GM12878 (cell line): ENCODE data around the gene TCP11. TPM values are rescaled to one million over a fixed set of nuclear protein-coding genes. Genes with fewer than 3 reads are reported as not detected.

Source experiments
- ATAC-seq: fragments of 200-7000 bp; cut with Tn5 transposase; 3 replicates; pipeline ENCODE4 v1.9.1; 2020; ENCODE audit warnings: mild to moderate bottlenecking, moderate library complexity
- BruUV-seq: library from RNA; stranded (reverse); fragments of 400-500 nt; replicated peaks from 2 replicates; lab custom pipeline; 2021; lab: Mats Ljungman, UMichigan
- CTCF ChIA-PET: fragments of 300-600 bp; sonication (Branson Sonifier 250); formaldehyde crosslinking; extraction: SDS; loops from one replicate; lab custom pipeline; 2021; ENCODE audit warnings: inconsistent platforms; lab: Yijun Ruan, JAX
- POLR2A ChIA-PET: fragments of 350-600 bp; formaldehyde crosslinking; extraction: SDS; loops from one replicate; lab custom pipeline; 2021; ENCODE audit warnings: inconsistent platforms; lab: Charles Lee
- RAD21 ChIA-PET: fragments of 300-600 bp; sonication (Branson Sonifier 250); formaldehyde crosslinking; loops from one replicate; lab custom pipeline; 2023; ENCODE audit warnings: antibody characterized with exemption; ENCODE audit not compliant: unreplicated experiment; lab: Charles Lee
- SMC1A ChIA-PET: fragments of 300-600 bp; sonication (Branson Sonifier 250); formaldehyde crosslinking; loops from one replicate; lab custom pipeline; 2023; ENCODE audit not compliant: unreplicated experiment, uncharacterized antibody; lab: Charles Lee
- DNase-seq: peaks from one replicate; pipeline ENCODE4 v3.0.0-alpha.2; 2011; ENCODE audit warnings: low read depth, low spot score
- FAIRE-seq: peaks from 3 replicates; lab custom pipeline; 2011; peaks lifted over from hg19 to GRCh38; lab: Jason Lieb, UNC
- H2AFZ ChIP-seq: 2 replicates; pipeline ENCODE4 v1.6.0; 2011; ENCODE audit warnings: low read depth, low read length, control low read depth; ENCODE audit not compliant: control insufficient read depth
- H3K27ac ChIP-seq: 2 replicates; pipeline ENCODE4 v1.5.1; 2011; ENCODE audit warnings: control low read depth; ENCODE audit not compliant: control insufficient read depth, insufficient read depth
- H3K27me3 ChIP-seq, 2 experiments: replicated peaks in 1 of 2; 2 replicates each; pipeline versions ENCODE4 v1.6.0 to v1.6.1; 2011; ENCODE audit warnings: low read length in 1 of 2; ENCODE audit not compliant: control insufficient read depth in 2 of 2, insufficient read depth in 2 of 2
- H3K36me3 ChIP-seq, 2 experiments: 2 replicates each; pipeline ENCODE4 v1.5.1; 2011; ENCODE audit warnings: low read length in 1 of 2; ENCODE audit not compliant: control insufficient read depth in 2 of 2, insufficient read depth in 2 of 2
- H3K4me1 ChIP-seq: 2 replicates; pipeline ENCODE4 v1.6.1; 2011; ENCODE audit warnings: mild to moderate bottlenecking, low read length, moderate library complexity, mixed read lengths; ENCODE audit not compliant: control insufficient read depth, insufficient read depth
- H3K4me2 ChIP-seq: 2 replicates; pipeline ENCODE4 v1.6.0; 2011; ENCODE audit warnings: control low read depth; ENCODE audit not compliant: control insufficient read depth, insufficient read depth
- H3K4me3 ChIP-seq: fragments of 200-600 bp; sonication (generic); 2 replicates; pipeline ENCODE4 v1.5.1; 2016
- H3K79me2 ChIP-seq: 2 replicates; pipeline ENCODE4 v1.6.0; 2011; ENCODE audit warnings: low read length; ENCODE audit not compliant: control insufficient read depth, insufficient read depth
- H3K9ac ChIP-seq: 2 replicates; pipeline ENCODE4 v1.8.0; 2011; ENCODE audit warnings: low read length, control low read depth, mixed read lengths; ENCODE audit not compliant: control insufficient read depth, insufficient read depth
- H3K9me3 ChIP-seq: replicated peaks from 3 replicates; pipeline ENCODE4 v1.5.1; 2011; ENCODE audit warnings: mild to moderate bottlenecking, low read length; ENCODE audit not compliant: control insufficient read depth, insufficient read depth
- H4K20me1 ChIP-seq: 2 replicates; pipeline ENCODE4 v1.6.0; 2011; ENCODE audit not compliant: control insufficient read depth, insufficient read depth
- ATF7 ChIP-seq: fragments of 450-650 bp; IDR thresholded peaks from 2 replicates; pipeline ENCODE4 v1.6.1; 2016; ENCODE audit warnings: low read depth, mild to moderate bottlenecking
- BACH1 ChIP-seq: fragments of 450-650 bp; IDR thresholded peaks from 2 replicates; pipeline ENCODE4 v1.6.1; 2017; ENCODE audit warnings: mild to moderate bottlenecking, borderline replicate concordance
- CEBPB ChIP-seq, 2 experiments: fragments of 150-350 bp in 1 of 2; IDR thresholded peaks; 2 replicates each; pipeline ENCODE4 v1.6.1; 2012 to 2014; ENCODE audit warnings: low read depth in 2 of 2, low read length in 2 of 2, borderline replicate concordance in 1 of 2, inconsistent platforms in 1 of 2
- FOS ChIP-seq: IDR thresholded peaks from 3 replicates; pipeline ENCODE4 v1.6.1; 2011; ENCODE audit warnings: borderline replicate concordance; ENCODE audit not compliant: insufficient read length; ENCODE audit errors: extremely low read depth
- HCFC1 ChIP-seq: fragments of 150-350 bp; IDR thresholded peaks from 2 replicates; pipeline ENCODE4 v1.6.1; 2014; ENCODE audit warnings: low read length
- IKZF1 ChIP-seq: fragments of 450-650 bp; conservative IDR thresholded peaks from 2 replicates; pipeline ENCODE4 v1.6.1; 2017; ENCODE audit warnings: antibody characterized with exemption, mild to moderate bottlenecking
- NFIC ChIP-seq: IDR thresholded peaks from 2 replicates; pipeline ENCODE4 v1.6.1; 2012; ENCODE audit warnings: low read depth, mild to moderate bottlenecking, inconsistent platforms, low read length, moderate library complexity
- NRF1 ChIP-seq: conservative IDR thresholded peaks from 2 replicates; pipeline ENCODE4 v1.6.1; 2011; ENCODE audit warnings: mild to moderate bottlenecking, low read depth, low read length, improper control_type of control experiment
- RB1 ChIP-seq: fragments of 450-650 bp; formaldehyde crosslinking; IDR thresholded peaks from 2 replicates; pipeline ENCODE4 v1.6.1; 2017; ENCODE audit warnings: mild to moderate bottlenecking, borderline replicate concordance
- SMAD5 ChIP-seq: IDR thresholded peaks from 2 replicates; pipeline ENCODE4 v1.6.1; 2016; ENCODE audit warnings: antibody characterized with exemption, low read depth
- SMC3 ChIP-seq: IDR thresholded peaks from 2 replicates; pipeline ENCODE4 v1.6.1; 2011; ENCODE audit warnings: low read length, improper control_type of control experiment, borderline replicate concordance
- SREBF2 ChIP-seq: IDR thresholded peaks from 2 replicates; pipeline ENCODE4 v1.6.1; 2012; ENCODE audit warnings: mild to moderate bottlenecking, low read length
- TBL1XR1 ChIP-seq: IDR thresholded peaks from 2 replicates; pipeline ENCODE4 v1.6.1; 2012; ENCODE audit warnings: low read depth, low read length, improper control_type of control experiment
- WRNIP1 ChIP-seq: IDR thresholded peaks from 2 replicates; pipeline ENCODE4 v1.6.1; 2011; ENCODE audit warnings: low read depth, low read length, improper control_type of control experiment, borderline replicate concordance
- ZNF207 ChIP-seq: fragments of 450-650 bp; IDR thresholded peaks from 2 replicates; pipeline ENCODE4 v1.6.1; 2014; ENCODE audit warnings: antibody characterized with exemption, mild to moderate bottlenecking, borderline replicate concordance
- ZZZ3 ChIP-seq: IDR thresholded peaks from 2 replicates; pipeline ENCODE4 v1.6.1; 2011; ENCODE audit warnings: low read depth; ENCODE audit not compliant: control insufficient read depth, insufficient read length
- WGBS: methylation state at CpG from one replicate; pipeline ENCODE4 v1.1.6; 2016; ENCODE audit warnings: low lambda C conversion rate; ENCODE audit not compliant: insufficient replicate concordance, insufficient coverage; ENCODE audit errors: missing lambda C conversion rate; 5-methylcytosine and 5-hydroxymethylcytosine counted together
- in situ Hi-C: fragments of 300-500 bp; cut with MboI; formaldehyde crosslinking; loops from 9 replicates; pipeline ENCODE4 v1.14.3; 2018; ENCODE audit warnings: mixed read lengths
- intact Hi-C: fragments of 100-400 bp; cut with micrococcal nuclease; formaldehyde crosslinking; loops from one replicate; pipeline ENCODE4 v1.14.2; 2022; ENCODE audit not compliant: unreplicated experiment
- polyA plus RNA-seq, 11 experiments: library from polyadenylated mRNA; depleted of rRNA in 4 of 11; unstranded in 6 of 11; stranded (reverse) in 5 of 11; fragments of >200 nt; fragmentation: Nextera tagmentation in 4 of 11; fragmentation: Illumina TruSeq in 1 of 11; extraction: Ambion mirVana in 4 of 11; extraction: Trizol in 1 of 11; gene quantifications; 1 replicate in 1 of 11; 2 replicates in 10 of 11; pipeline versions ENCODE4 v1.2.1 to v1.2.3, GENCODE V29; 2011 to 2016; ENCODE audit warnings: inconsistent platforms in 2 of 11, missing spikeins in 2 of 11, low read depth in 1 of 11
- total RNA-seq, 4 experiments: library from RNA; depleted of rRNA in 3 of 4; stranded (reverse); fragments of >200 nt in 3 of 4; fragmentation: Illumina TruSeq in 1 of 4; extraction: Trizol in 1 of 4; gene quantifications; 2 replicates each; pipeline versions ENCODE4 v1.2.1 to v1.2.3, GENCODE V29; 2013 to 2021
- TF ChIP-seq, protein P1 (sequence below): IDR thresholded peaks from 2 replicates; pipeline ENCODE4 v1.6.1; 2011; ENCODE audit warnings: borderline replicate concordance, low read depth, mild to moderate bottlenecking, moderate library complexity, mixed read lengths, low read length; ENCODE audit not compliant: insufficient read depth; ENCODE audit errors: extremely low read length
- TF ChIP-seq, protein P2 (sequence below): IDR thresholded peaks from 2 replicates; pipeline ENCODE4 v1.6.1; 2011; ENCODE audit warnings: low read depth, mild to moderate bottlenecking, low read length, moderate library complexity, borderline replicate concordance; ENCODE audit errors: extremely low read depth
- TF ChIP-seq, protein P3 (sequence below): fragments of 450-650 bp; IDR thresholded peaks from 2 replicates; pipeline ENCODE4 v1.6.1; 2016; ENCODE audit warnings: mild to moderate bottlenecking, moderate library complexity, borderline replicate concordance

Gene TCP11
- total and polyA plus RNA-seq, 10 of the 15 experiments (the other 5 are each of a cell fraction or from before 2014, with no cell fraction given) = not detected

DNA sequence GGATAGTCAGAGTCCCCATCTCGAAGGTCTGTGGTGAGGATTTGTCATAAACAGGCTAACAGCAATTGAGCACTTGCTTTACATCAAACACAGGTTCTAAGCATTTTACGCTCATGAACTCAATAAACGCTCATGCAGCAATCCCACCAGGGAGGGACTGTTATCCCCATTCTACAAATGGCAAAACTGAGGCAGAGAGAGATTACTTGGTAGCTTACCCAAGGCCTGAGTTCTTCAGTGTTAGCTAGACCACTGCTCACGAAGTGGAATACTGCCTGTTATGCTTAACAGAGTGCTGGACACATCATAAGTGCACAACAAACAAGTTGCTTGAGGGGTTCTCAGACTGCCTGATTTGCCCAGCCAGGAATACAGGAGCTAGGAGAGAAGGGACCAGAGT, 23.7 kb upstream of the TCP11 start:
- in situ Hi-C loops = no loop called here
- Histone ChIP-seq H3K79me2 (no peaks in the 10 kb centered on the region), H3K9ac (no peak overlapping the region), H4K20me1 (no peaks in the 10 kb centered on the region), H3K4me2 (no peak overlapping the region), H3K27ac (no peak overlapping the region), H3K27me3 (no peaks in the 10 kb centered on the region; a peak in 1 of 4 replicates)
- RAD21 ChIA-PET = interaction anchor here (1.5 kb wide), 1 partner anchor 19 kb away, joined by 3 read pairs; no protein-coding TSS in a partner anchor
- 52% methylated on average over 4 of the region's 4 CpGs for WGBS
- no peak for FAIRE-seq
- no peak for TF ChIP-seq RB1
- no peak for TF ChIP-seq HCFC1
- no peak for TF ChIP-seq ZZZ3
- TF ChIP-seq IKZF1 = no peak
- no peak for TF ChIP-seq SMAD5
- no peak for TF ChIP-seq SREBF2
- no peak for TF ChIP-seq TBL1XR1
- no peak for TF ChIP-seq NRF1
- TF ChIP-seq, protein P1, sequence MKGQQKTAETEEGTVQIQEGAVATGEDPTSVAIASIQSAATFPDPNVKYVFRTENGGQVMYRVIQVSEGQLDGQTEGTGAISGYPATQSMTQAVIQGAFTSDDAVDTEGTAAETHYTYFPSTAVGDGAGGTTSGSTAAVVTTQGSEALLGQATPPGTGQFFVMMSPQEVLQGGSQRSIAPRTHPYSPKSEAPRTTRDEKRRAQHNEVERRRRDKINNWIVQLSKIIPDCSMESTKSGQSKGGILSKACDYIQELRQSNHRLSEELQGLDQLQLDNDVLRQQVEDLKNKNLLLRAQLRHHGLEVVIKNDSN = no peak
- TF ChIP-seq, protein P2, sequence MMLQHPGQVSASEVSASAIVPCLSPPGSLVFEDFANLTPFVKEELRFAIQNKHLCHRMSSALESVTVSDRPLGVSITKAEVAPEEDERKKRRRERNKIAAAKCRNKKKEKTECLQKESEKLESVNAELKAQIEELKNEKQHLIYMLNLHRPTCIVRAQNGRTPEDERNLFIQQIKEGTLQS = no peak
- no peak for TF ChIP-seq NFIC
- no peak for TF ChIP-seq ZNF207
- no peak for TF ChIP-seq ATF7
- TF ChIP-seq, protein P3, sequence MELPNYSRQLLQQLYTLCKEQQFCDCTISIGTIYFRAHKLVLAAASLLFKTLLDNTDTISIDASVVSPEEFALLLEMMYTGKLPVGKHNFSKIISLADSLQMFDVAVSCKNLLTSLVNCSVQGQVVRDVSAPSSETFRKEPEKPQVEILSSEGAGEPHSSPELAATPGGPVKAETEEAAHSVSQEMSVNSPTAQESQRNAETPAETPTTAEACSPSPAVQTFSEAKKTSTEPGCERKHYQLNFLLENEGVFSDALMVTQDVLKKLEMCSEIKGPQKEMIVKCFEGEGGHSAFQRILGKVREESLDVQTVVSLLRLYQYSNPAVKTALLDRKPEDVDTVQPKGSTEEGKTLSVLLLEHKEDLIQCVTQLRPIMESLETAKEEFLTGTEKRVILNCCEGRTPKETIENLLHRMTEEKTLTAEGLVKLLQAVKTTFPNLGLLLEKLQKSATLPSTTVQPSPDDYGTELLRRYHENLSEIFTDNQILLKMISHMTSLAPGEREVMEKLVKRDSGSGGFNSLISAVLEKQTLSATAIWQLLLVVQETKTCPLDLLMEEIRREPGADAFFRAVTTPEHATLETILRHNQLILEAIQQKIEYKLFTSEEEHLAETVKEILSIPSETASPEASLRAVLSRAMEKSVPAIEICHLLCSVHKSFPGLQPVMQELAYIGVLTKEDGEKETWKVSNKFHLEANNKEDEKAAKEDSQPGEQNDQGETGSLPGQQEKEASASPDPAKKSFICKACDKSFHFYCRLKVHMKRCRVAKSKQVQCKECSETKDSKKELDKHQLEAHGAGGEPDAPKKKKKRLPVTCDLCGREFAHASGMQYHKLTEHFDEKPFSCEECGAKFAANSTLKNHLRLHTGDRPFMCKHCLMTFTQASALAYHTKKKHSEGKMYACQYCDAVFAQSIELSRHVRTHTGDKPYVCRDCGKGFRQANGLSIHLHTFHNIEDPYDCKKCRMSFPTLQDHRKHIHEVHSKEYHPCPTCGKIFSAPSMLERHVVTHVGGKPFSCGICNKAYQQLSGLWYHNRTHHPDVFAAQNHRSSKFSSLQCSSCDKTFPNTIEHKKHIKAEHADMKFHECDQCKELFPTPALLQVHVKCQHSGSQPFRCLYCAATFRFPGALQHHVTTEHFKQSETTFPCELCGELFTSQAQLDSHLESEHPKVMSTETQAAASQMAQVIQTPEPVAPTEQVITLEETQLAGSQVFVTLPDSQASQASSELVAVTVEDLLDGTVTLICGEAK = no peak
- TF ChIP-seq BACH1 = no peak
- no peak for TF ChIP-seq SMC3
- TF ChIP-seq CEBPB (IDR thresholded peaks at IDR 0.05; ENCODE audit: borderline replicate concordance in 1 of 2, low read depth in 2 of 2, low read length in 2 of 2) = no peak
- TF ChIP-seq WRNIP1 = no peak
- no peak for TF ChIP-seq FOS
- TF ChIP-seq, all 136 proteins: peak for 0
- no peaks in the 10 kb centered on the region; the same call in 2 of the 3 replicates for H3K9me3 ChIP-seq
- no peak overlapping the region for H2AFZ ChIP-seq
- no peak for ATAC-seq
- BruUV-seq = no TSS peak
- ChIA-PET POLR2A (interaction anchor here (0.6 kb wide), 1 partner anchor 90 kb away, joined by 3 read pairs; no protein-coding TSS in a partner anchor), SMC1A (interaction anchor here (1.2 kb wide), 1 partner anchor 17 kb away, joined by 3 read pairs; no protein-coding TSS in a partner anchor), CTCF (interaction anchor here (0.7 to 1.1 kb wide), 2 partner anchors 9 to 178 kb away, joined by 3 read pairs; no protein-coding TSS in a partner anchor)
- H3K4me3 ChIP-seq = no peak overlapping the region
- DNase-seq = no peak
- H3K36me3 ChIP-seq = no peaks in the 10 kb centered on the region
- intact Hi-C loops = no loop called here
- peaks cover 11% of the 10 kb centered on the region; the same call in 1 of the 2 replicates for H3K4me1 ChIP-seq
